ENCODE data around the gene CEP70. TPM values are rescaled to one million over a fixed set of nuclear protein-coding genes. Genes with fewer than 3 reads are reported as not detected.

The CEP70 gene
- total RNA-seq, 1 experiment from 2014 or later: 43.9 TPM

- Histone ChIP-seq H3K9me3 (ENCODE audit: low read length) (no peaks in the 10 kb centered on the region), H3K4me2 (ENCODE audit: low read depth, low read length, poor library complexity, severe bottlenecking) (no peak overlapping the region), H3K36me3 (ENCODE audit: insufficient read depth, low read length) (no peaks in the 10 kb centered on the region), H3K27me3 (ENCODE audit: low read length) (no peaks in the 10 kb centered on the region), H4K20me1 (ENCODE audit: insufficient read depth, low read depth, low read length) (no peaks in the 10 kb centered on the region), H3K9me2 (replicated peaks; ENCODE audit: insufficient read depth, low read length) (no peaks in the 10 kb centered on the region), H3K9ac (ENCODE audit: low read length) (no peak overlapping the region), H3K4me1 (ENCODE audit: low read length) (peaks cover 12% of the 10 kb centered on the region), H2AFZ (ENCODE audit: low read length) (no peak overlapping the region), H3K27ac (ENCODE audit: low read length) (no peak overlapping the region), H3K4me3 (ENCODE audit: low read length) (no peak overlapping the region), H3K79me2 (ENCODE audit: low read length) (no peaks in the 10 kb centered on the region)
- no peak for DNase-seq
Observed at GRCh38 chr3:138461896-138462295, 132.2 kb downstream of the CEP70 start.

GRCh38 chr3:138461246-138461645 lies 132.8 kb downstream of the CEP70 start:
- no peak overlapping the region for H3K27ac ChIP-seq (ENCODE audit: low read length)
- no peak for DNase-seq
- no peak overlapping the region for H3K4me2 ChIP-seq (ENCODE audit: low read depth, low read length, poor library complexity, severe bottlenecking)
- no peak overlapping the region for H3K4me3 ChIP-seq (ENCODE audit: low read length)
- H3K36me3 ChIP-seq (ENCODE audit: insufficient read depth, low read length): no peaks in the 10 kb centered on the region
- H3K79me2 ChIP-seq (ENCODE audit: low read length): no peaks in the 10 kb centered on the region
- H3K9me3 ChIP-seq (ENCODE audit: low read length): no peaks in the 10 kb centered on the region
- H3K4me1 ChIP-seq (ENCODE audit: low read length): peaks cover 5% of the 10 kb centered on the region
- H4K20me1 ChIP-seq (ENCODE audit: insufficient read depth, low read depth, low read length): no peaks in the 10 kb centered on the region
- H2AFZ ChIP-seq (ENCODE audit: low read length): no peak overlapping the region
- H3K9me2 ChIP-seq (replicated peaks; ENCODE audit: insufficient read depth, low read length): no peaks in the 10 kb centered on the region
- no peak overlapping the region for H3K9ac ChIP-seq (ENCODE audit: low read length)
- no peaks in the 10 kb centered on the region for H3K27me3 ChIP-seq (ENCODE audit: low read length)

- Histone ChIP-seq H3K9ac (ENCODE audit: low read length) (no peak overlapping the region), H3K27me3 (ENCODE audit: low read length) (no peaks in the 10 kb centered on the region), H3K9me2 (replicated peaks; ENCODE audit: insufficient read depth, low read length) (no peaks in the 10 kb centered on the region), H4K20me1 (ENCODE audit: insufficient read depth, low read depth, low read length) (no peaks in the 10 kb centered on the region), H3K4me3 (ENCODE audit: low read length) (no peak overlapping the region), H3K79me2 (ENCODE audit: low read length) (no peaks in the 10 kb centered on the region), H3K4me1 (ENCODE audit: low read length) (no peaks in the 10 kb centered on the region; the same call in none of the 2 replicates), H3K4me2 (ENCODE audit: low read depth, low read length, poor library complexity, severe bottlenecking) (no peak overlapping the region), H3K36me3 (ENCODE audit: insufficient read depth, low read length) (no peaks in the 10 kb centered on the region), H2AFZ (ENCODE audit: low read length) (no peak overlapping the region), H3K9me3 (ENCODE audit: low read length) (no peaks in the 10 kb centered on the region), H3K27ac (ENCODE audit: low read length) (no peak overlapping the region)
- DNase-seq: no peak
Observed at GRCh38 chr3:138460536-138461205, 133.4 kb downstream of the CEP70 start.

GRCh38 chr3:138459619-138460535 lies 134.2 kb downstream of the CEP70 start:
- H4K20me1 ChIP-seq (ENCODE audit: insufficient read depth, low read depth, low read length): no peaks in the 10 kb centered on the region
- H2AFZ ChIP-seq (ENCODE audit: low read length): no peak overlapping the region
- no peaks in the 10 kb centered on the region for H3K9me2 ChIP-seq (replicated peaks; ENCODE audit: insufficient read depth, low read length)
- H3K9ac ChIP-seq (ENCODE audit: low read length): no peak overlapping the region
- no peaks in the 10 kb centered on the region for H3K79me2 ChIP-seq (ENCODE audit: low read length)
- H3K9me3 ChIP-seq (ENCODE audit: low read length): no peaks in the 10 kb centered on the region
- no peaks in the 10 kb centered on the region for H3K36me3 ChIP-seq (ENCODE audit: insufficient read depth, low read length)
- DNase-seq: no peak
- no peaks in the 10 kb centered on the region; the same call in 1 of the 2 replicates for H3K4me1 ChIP-seq (ENCODE audit: low read length)
- H3K27ac ChIP-seq (ENCODE audit: low read length): no peak overlapping the region
- H3K4me3 ChIP-seq (ENCODE audit: low read length): no peak overlapping the region
- H3K27me3 ChIP-seq (ENCODE audit: low read length): no peaks in the 10 kb centered on the region
- no peak overlapping the region for H3K4me2 ChIP-seq (ENCODE audit: low read depth, low read length, poor library complexity, severe bottlenecking)

GRCh38 chr3:138458774-138459499 lies 135.1 kb downstream of the CEP70 start:
- H3K36me3 ChIP-seq (ENCODE audit: insufficient read depth, low read length): no peaks in the 10 kb centered on the region
- no peak overlapping the region for H2AFZ ChIP-seq (ENCODE audit: low read length)

GRCh38 chr3:138457863-138458735 lies 136.0 kb downstream of the CEP70 start:
- no peak for DNase-seq
- H3K4me3 ChIP-seq (ENCODE audit: low read length): no peak overlapping the region
- H3K4me2 ChIP-seq (ENCODE audit: low read depth, low read length, poor library complexity, severe bottlenecking): no peak overlapping the region
- H3K9me3 ChIP-seq (ENCODE audit: low read length): no peaks in the 10 kb centered on the region
- no peaks in the 10 kb centered on the region for H4K20me1 ChIP-seq (ENCODE audit: insufficient read depth, low read depth, low read length)
- H3K79me2 ChIP-seq (ENCODE audit: low read length): no peaks in the 10 kb centered on the region
- no peak overlapping the region for H3K27ac ChIP-seq (ENCODE audit: low read length)
- no peaks in the 10 kb centered on the region for H3K9me2 ChIP-seq (replicated peaks; ENCODE audit: insufficient read depth, low read length)
- H3K27me3 ChIP-seq (ENCODE audit: low read length): no peaks in the 10 kb centered on the region
- no peaks in the 10 kb centered on the region for H3K36me3 ChIP-seq (ENCODE audit: insufficient read depth, low read length)
- no peak overlapping the region for H3K9ac ChIP-seq (ENCODE audit: low read length)
- H3K4me1 ChIP-seq (ENCODE audit: low read length): no peaks in the 10 kb centered on the region; the same call in 1 of the 2 replicates
- H2AFZ ChIP-seq (ENCODE audit: low read length): no peak overlapping the region

More at GRCh38 chr3:138458774-138459499, 135.1 kb downstream of the CEP70 start:
- Histone ChIP-seq H3K4me3 (ENCODE audit: low read length) (no peak overlapping the region), H3K27ac (ENCODE audit: low read length) (no peak overlapping the region), H3K9me2 (replicated peaks; ENCODE audit: insufficient read depth, low read length) (no peaks in the 10 kb centered on the region), H3K79me2 (ENCODE audit: low read length) (no peaks in the 10 kb centered on the region), H3K4me1 (ENCODE audit: low read length) (no peaks in the 10 kb centered on the region; the same call in 1 of the 2 replicates), H3K9me3 (ENCODE audit: low read length) (no peaks in the 10 kb centered on the region), H3K27me3 (ENCODE audit: low read length) (no peaks in the 10 kb centered on the region), H3K9ac (ENCODE audit: low read length) (no peak overlapping the region), H4K20me1 (ENCODE audit: insufficient read depth, low read depth, low read length) (no peaks in the 10 kb centered on the region), H3K4me2 (ENCODE audit: low read depth, low read length, poor library complexity, severe bottlenecking) (no peak overlapping the region)
- no peak for DNase-seq

- Histone ChIP-seq H3K9me3 (ENCODE audit: low read length) (no peaks in the 10 kb centered on the region), H2AFZ (ENCODE audit: low read length) (no peak overlapping the region)
Observed at GRCh38 chr3:138456961-138457862, 136.8 kb downstream of the CEP70 start.

More at GRCh38 chr3:138456961-138457862, 136.8 kb downstream of the CEP70 start:
- Histone ChIP-seq H3K4me1 (ENCODE audit: low read length) (no peaks in the 10 kb centered on the region), H3K9me2 (replicated peaks; ENCODE audit: insufficient read depth, low read length) (no peaks in the 10 kb centered on the region), H3K27ac (ENCODE audit: low read length) (no peak overlapping the region), H3K9ac (ENCODE audit: low read length) (no peak overlapping the region), H3K27me3 (ENCODE audit: low read length) (no peaks in the 10 kb centered on the region), H4K20me1 (ENCODE audit: insufficient read depth, low read depth, low read length) (no peaks in the 10 kb centered on the region), H3K79me2 (ENCODE audit: low read length) (no peaks in the 10 kb centered on the region), H3K4me2 (ENCODE audit: low read depth, low read length, poor library complexity, severe bottlenecking) (no peak overlapping the region), H3K4me3 (ENCODE audit: low read length) (no peak overlapping the region), H3K36me3 (ENCODE audit: insufficient read depth, low read length) (no peaks in the 10 kb centered on the region)
- DNase-seq: no peak
